ENCODE measurements around the gene DCTPP1.

DCTPP1 gene

DNA sequence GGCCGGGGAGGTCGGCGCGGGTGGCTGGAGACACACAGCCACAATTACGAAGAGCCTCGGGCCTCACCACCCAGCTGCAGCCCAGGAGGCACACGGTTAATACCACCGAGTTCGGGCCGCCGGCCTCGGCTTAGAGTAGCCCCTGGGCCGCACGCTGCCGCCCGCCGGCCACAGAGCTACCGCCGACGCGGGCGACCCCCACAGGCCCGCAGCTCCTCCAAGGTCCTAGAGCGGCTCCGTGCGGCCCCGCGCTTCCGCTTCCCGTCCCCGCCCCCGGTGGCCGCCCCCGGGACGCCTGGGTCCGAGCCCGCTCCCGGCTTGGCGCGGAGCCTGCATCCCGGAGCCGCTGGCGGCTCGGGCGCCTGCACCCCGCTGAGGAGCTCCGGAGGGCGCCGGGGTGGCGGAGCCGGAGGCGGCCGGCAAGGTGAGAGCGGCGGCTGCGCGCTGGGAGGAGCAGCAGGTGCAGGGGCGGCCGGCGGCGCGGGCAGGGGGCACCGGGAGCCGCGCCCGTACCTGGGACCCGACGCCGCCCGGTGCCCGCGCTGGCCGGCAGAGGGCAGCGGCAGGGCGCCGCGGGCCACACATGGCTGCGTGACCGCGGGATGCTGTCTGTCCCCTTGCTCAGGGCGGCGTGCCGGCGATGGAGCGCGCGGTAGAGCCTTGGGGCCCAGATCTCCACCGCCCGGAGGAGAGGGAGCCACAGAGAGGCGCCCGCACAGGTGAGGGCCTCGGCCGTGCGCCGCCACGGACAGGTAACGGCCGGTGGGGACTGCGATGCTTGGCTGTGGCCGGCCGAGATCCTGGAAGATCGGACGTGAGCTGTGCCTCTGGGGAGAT is 34.5 kb downstream of the DCTPP1 start, which contains the start of gene ZNF48:
ZNF48 (plus strand) TSS at position 266 of the 837 bp plus-strand sequence; CDS start at position 641, 375 bp downstream.
- DNase-seq (ENCODE audit: insufficient read length): peak; percentile 85
- peak; percentile 63 for FAIRE-seq
- peak; percentile 62; the same call in 1 of the 2 replicates for TF ChIP-seq POLR2A (IDR thresholded peaks at IDR 0.05; ENCODE audit: low read depth, low read length)
- no peak for TF ChIP-seq TAF1 (IDR thresholded peaks at IDR 0.05; ENCODE audit: borderline replicate concordance, low read depth, low read length)

DNA sequence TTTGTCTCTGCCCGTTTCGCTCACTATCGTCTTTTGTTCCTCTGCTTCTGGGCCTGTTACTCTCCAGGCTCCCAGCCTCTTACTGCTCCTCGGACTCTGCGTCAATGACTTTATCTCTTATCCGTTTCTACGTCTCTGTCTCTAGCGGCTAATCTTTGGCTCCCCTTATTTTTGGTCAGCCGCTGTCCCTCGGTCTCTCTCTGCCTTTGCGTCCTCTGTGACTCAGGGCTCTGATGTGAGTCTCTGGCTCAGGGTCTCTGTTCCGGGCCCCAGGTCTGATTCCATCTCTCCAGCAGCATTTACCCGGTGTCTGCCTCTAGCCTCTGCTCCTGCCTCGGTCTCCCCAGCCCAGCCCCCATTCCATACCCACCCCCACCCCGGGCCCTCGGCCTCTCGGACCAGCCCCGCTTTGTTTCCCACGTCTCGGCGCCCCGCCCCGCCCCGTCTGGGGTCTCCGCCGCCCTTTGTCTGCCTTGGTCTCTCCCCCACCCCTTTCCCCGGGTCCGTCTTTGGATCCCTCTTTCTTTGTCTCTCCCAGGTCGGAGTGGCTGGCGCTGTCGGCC is 35.2 kb downstream of the DCTPP1 start:
- no peak for FAIRE-seq
- DNase-seq (ENCODE audit: insufficient read length): no peak
- TF ChIP-seq TAF1 (IDR thresholded peaks at IDR 0.05; ENCODE audit: borderline replicate concordance, low read depth, low read length) (no peak), POLR2A (IDR thresholded peaks at IDR 0.05; ENCODE audit: low read depth, low read length) (no peak), POLR2AphosphoS5 (IDR thresholded peaks at IDR 0.05; ENCODE audit: low read depth, low read length) (no peak)

DNA sequence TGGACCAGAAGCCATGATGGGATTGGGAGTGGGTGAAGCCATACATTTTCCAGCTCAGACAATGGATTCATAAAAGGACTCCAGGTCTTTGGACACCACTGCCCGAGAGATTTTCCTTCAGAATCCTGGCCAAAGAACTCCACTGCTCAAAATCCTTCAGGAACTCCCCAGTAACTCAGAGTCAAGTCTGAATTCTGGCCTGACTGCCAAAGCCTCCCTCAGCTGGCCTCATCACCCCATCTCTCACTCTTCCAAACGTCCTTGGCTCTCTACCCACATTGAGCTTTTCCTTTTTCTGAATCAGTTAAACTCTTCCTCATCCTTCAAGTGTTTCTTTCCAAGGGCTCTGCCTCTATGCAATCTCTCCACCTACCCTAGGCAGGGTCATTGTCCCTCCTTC is 46.3 kb downstream of the DCTPP1 start:
- no peak for TF ChIP-seq TAF1 (IDR thresholded peaks at IDR 0.05; ENCODE audit: borderline replicate concordance, low read depth, low read length)
- no peak for TF ChIP-seq POLR2AphosphoS5 (IDR thresholded peaks at IDR 0.05; ENCODE audit: low read depth, low read length)
- TF ChIP-seq POLR2A (IDR thresholded peaks at IDR 0.05; ENCODE audit: low read depth, low read length): no peak
- DNase-seq (ENCODE audit: insufficient read length) (no peak), FAIRE-seq (no peak)

- DNase-seq (ENCODE audit: insufficient read length) (peak; percentile 75), FAIRE-seq (peak; percentile 96)
- TF ChIP-seq POLR2AphosphoS5 (IDR thresholded peaks at IDR 0.05; ENCODE audit: low read depth, low read length) (peak; percentile 83), POLR2A (IDR thresholded peaks at IDR 0.05; ENCODE audit: low read depth, low read length) (peak; percentile 89; the same call in 1 of the 2 replicates), TAF1 (IDR thresholded peaks at IDR 0.05; ENCODE audit: borderline replicate concordance, low read depth, low read length) (no peak)
Measured at GRCh38 chr16:30382111-30382881, 47.5 kb downstream of the DCTPP1 start, which contains the start of gene SEPTIN1. Gene SEPTIN1 (minus strand): TSS chr16:30382561. CDS start chr16:30382542, 19 bp downstream.

DNA sequence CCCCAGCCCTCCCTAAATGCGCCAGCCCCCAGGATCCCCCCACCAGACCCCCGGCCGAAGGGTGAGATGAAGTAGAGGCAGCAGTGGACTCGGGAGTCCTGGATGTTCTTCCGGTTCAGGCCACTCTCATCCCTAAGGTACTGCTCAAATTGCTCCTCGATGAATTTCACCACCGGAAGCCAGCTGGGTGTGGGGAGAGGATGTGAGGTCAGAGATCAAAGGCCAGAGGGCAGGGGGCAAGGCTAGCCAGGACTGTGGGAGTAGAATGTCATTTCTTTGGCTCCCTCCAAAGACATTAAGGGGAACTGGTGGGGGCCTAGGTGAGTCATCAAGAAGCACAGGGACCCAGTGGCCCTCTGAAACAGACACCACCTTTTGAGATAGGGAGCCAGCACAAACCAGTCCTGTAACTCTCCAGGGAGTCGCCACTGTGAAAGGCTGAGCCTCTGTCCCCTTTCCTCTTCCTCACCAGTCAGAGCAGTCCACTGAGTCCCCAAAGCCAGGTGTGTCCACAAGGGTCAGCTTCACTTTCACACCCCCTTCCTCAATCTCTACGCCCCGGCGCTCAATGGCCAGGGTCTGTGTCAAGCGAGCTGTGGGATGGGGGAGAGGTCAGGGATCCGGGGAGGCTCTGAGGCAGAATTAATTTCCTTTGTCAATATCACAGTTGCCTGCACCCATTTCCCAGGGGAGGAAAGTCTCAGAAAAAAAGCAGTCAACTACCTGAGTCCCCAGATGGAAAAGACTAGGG is 48.4 kb downstream of the DCTPP1 start:
- DNase-seq (ENCODE audit: insufficient read length) (no peak), FAIRE-seq (no peak)
- TF ChIP-seq POLR2A (IDR thresholded peaks at IDR 0.05; ENCODE audit: low read depth, low read length): no peak
- TF ChIP-seq TAF1 (IDR thresholded peaks at IDR 0.05; ENCODE audit: borderline replicate concordance, low read depth, low read length): no peak
- no peak for TF ChIP-seq POLR2AphosphoS5 (IDR thresholded peaks at IDR 0.05; ENCODE audit: low read depth, low read length)

- TF ChIP-seq POLR2A (IDR thresholded peaks at IDR 0.05; ENCODE audit: low read depth, low read length) (no peak), POLR2AphosphoS5 (IDR thresholded peaks at IDR 0.05; ENCODE audit: low read depth, low read length) (no peak), TAF1 (IDR thresholded peaks at IDR 0.05; ENCODE audit: borderline replicate concordance, low read depth, low read length) (no peak)
Measured at GRCh38 chr16:30380803-30381208, 49.0 kb downstream of the DCTPP1 start.

DNA sequence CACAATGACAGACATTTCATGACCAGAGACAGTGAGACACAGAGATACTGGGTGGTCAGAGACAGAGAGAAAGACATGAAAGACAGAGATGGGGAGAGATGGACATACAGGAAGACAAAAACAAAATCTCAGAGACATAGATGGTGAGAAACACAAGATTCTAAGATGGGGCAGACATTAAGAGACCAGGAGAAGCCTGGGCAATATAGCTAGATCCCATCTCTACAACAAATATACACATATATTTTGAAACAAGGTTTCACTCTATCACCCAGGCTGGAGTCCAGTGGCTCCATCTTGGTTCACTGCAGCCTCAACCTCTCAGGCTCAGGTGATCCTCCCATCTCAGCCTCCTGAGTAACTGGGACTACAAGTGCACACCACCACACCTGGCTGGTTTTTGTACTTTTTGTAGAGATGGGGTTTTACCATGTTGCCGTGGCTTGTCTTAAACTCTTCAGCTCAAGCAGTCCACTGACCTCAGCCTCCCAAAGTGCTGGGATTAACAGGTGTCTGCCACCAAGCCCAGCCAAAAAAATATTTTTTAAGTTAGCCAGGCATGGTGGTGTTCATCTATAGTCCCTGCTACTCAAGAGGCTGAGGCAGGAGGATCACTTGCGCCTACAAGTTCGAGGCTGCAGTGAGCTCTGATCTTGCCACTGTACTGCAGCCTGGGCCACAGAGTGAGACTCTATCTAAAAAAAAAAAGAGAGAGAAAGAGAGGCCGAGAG is 49.6 kb downstream of the DCTPP1 start:
- no peak for TF ChIP-seq TAF1 (IDR thresholded peaks at IDR 0.05; ENCODE audit: borderline replicate concordance, low read depth, low read length)
- TF ChIP-seq POLR2A (IDR thresholded peaks at IDR 0.05; ENCODE audit: low read depth, low read length): no peak
- TF ChIP-seq POLR2AphosphoS5 (IDR thresholded peaks at IDR 0.05; ENCODE audit: low read depth, low read length): no peak
- no peak for FAIRE-seq

More at GRCh38 chr16:30380803-30381208, 49.0 kb downstream of the DCTPP1 start:
- no peak for FAIRE-seq
- no peak for DNase-seq (ENCODE audit: insufficient read length)

DNA sequence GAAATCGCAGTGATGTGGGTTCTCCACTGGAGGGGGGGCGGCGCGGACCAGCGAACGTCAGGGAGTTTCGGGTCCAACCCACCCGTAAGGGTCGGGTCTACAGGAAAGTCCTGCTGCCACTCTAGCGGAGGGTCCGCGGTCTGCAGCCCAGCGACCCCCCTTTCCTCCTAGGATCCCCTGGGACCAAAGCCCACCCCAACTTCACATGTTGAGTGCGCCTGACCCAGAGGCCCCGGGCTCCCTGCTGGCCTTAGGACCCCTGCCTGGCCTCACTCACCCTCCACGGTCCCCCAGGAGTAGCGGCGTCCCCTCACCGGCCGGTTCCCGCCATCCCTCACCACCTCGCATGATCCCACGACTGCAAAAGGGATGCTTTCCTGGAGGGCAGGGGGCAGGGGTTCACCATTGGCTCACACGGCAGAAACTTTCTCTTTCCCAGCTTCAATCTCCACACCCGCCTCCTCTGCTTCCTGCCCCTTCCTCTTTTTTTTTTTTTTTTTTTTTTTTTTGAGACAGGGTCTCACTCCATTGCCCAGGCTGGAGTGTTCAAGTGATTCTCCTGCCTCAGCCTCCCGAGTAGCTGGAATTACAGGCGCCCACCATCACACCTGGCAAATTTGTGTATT is 50.6 kb downstream of the DCTPP1 start:
- TF ChIP-seq TAF1 (IDR thresholded peaks at IDR 0.05; ENCODE audit: borderline replicate concordance, low read depth, low read length): no peak
- no peak for FAIRE-seq
- DNase-seq (ENCODE audit: insufficient read length): no peak

More for the DNA sequence above, 49.6 kb downstream of the DCTPP1 start:
- no peak for DNase-seq (ENCODE audit: insufficient read length)

DNA sequence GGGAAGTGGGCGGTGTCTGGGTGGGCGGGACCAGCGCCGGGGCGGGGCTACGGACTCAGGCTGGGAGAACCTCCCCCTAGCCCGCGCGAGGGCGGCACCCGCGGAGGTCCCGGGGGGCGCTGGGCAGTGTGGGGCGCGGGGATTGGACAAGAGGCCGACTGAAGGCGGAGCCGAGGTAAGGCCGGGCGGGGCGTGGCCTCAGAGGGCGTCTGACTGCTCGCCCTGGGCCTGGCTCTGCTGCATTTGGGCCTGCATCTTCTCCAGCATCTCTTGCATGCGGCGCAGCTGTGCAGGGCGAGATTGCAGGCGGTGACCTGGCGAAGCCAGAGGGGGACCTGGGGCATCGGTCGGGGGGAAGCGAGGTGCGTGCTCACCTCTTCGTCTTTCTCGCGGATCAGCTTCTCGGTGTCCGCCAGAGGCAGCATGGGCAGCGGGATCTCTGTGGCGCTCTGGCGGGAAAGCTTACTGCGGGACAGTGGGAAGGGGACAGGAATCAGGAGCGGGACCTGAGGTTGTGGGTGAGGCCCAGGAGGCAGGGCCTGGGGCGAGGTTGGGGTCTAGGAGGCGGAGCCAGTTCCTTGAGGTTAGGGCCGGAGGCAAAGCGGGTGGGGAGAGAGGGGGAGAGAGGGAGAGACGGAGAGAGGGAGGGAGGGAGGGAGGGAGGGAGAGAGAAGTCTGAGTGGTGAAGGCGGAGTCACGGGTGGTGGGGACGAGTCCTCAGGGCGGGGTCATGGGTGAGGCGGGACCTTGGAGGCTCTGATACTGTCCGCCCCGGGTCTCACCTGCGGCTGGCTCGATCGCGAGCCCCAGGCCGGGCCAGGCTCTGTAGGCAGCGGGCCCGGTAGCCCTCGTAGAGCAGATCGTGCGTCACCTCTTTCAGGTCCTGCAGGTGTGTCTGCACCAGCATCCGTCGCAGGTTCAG is 51.3 kb downstream of the DCTPP1 start:
- TF ChIP-seq POLR2AphosphoS5 (IDR thresholded peaks at IDR 0.05; ENCODE audit: low read depth, low read length) (peak; percentile 68), POLR2A (IDR thresholded peaks at IDR 0.05; ENCODE audit: low read depth, low read length) (peak; percentile 76), TAF1 (IDR thresholded peaks at IDR 0.05; ENCODE audit: borderline replicate concordance, low read depth, low read length) (0 out of 2 replicates have a peak, but pooled peaks have one; percentile 26)
- peak; percentile 98 for FAIRE-seq
- DNase-seq (ENCODE audit: insufficient read length): peak; percentile 99

Measured in GM12892 (cell line).